Measurements from ENCODE around the gene PRR36.

DNA sequence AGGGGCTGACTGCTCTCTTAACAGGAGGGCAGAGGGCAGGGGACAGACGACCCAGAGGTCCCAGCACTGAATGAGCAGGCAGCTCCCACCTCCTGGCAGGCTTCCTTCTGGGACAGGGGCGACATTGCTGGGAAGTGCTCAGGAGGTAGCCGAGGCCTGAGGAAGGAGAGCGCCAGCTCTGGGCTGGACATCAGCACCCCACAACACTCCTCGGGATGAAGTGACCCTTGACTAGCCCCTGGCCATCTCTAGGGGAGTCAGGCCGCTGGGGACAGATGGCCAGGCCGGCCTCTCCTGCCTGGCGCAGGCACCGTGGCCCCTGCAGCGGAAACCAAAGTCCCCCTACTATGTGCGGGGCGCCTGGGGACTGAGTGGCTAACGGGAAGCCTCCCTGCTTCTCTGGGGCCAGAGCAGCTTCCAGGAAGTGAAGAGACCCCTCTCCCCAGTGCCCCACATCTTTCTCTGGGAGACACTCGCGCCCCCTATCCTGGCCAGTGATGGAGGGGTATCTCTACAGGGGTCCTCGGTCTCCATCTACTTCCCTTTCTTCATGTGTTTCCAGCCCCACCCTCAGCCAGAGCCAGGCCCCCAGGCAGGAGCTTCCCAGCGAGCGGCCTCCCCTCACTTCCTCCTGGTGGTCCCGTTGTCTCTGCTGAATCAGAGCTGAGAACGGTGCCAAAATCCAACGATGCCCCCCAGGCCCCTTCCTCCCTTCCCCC is 10.1 kb downstream of the PRR36 start:
- TF ChIP-seq, protein P1, sequence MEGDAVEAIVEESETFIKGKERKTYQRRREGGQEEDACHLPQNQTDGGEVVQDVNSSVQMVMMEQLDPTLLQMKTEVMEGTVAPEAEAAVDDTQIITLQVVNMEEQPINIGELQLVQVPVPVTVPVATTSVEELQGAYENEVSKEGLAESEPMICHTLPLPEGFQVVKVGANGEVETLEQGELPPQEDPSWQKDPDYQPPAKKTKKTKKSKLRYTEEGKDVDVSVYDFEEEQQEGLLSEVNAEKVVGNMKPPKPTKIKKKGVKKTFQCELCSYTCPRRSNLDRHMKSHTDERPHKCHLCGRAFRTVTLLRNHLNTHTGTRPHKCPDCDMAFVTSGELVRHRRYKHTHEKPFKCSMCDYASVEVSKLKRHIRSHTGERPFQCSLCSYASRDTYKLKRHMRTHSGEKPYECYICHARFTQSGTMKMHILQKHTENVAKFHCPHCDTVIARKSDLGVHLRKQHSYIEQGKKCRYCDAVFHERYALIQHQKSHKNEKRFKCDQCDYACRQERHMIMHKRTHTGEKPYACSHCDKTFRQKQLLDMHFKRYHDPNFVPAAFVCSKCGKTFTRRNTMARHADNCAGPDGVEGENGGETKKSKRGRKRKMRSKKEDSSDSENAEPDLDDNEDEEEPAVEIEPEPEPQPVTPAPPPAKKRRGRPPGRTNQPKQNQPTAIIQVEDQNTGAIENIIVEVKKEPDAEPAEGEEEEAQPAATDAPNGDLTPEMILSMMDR (IDR thresholded peaks at IDR 0.05; ENCODE audit: insufficient read depth, low read length), result no peak
- no peak for TF ChIP-seq POLR2AphosphoS5 (IDR thresholded peaks at IDR 0.05; ENCODE audit: low read depth)
- TF ChIP-seq GABPA (IDR thresholded peaks at IDR 0.05; ENCODE audit: low read depth), result no peak
